ENCODE data around the gene ARMCX2. TPM values are rescaled to one million over a fixed set of nuclear protein-coding genes. Genes with fewer than 3 reads are reported as not detected.

ARMCX2 gene
- total and polyA plus RNA-seq, 8 donors, result 47.0 to 133 (median 103) TPM

DNA sequence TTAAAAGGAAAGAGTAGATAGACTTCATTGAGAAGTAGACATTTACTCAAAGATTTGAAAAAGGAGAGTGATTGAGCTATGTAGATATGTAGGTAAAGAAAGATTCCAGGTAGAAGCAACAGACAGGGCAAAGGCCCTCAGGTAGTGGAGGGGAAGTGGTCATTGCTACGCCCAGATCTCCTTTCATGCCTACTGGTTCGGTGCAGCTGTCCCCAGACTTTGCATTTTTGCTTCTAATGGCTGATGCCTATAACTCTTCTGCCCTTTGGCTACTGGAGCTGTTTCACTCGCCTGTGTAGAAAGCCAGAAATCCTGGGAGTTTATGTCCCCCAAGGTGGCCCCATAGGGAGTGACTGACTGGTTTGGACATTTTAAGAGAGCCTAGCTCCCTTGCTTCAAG is 16.9 kb upstream of the ARMCX2 start:
- ATAC-seq (no peak), DNase-seq (no peak)
- TF ChIP-seq CTCF (IDR thresholded peaks at IDR 0.05), result no peak
- Histone ChIP-seq H3K36me3 (no peaks in the 10 kb centered on the region), H3K27ac (no peak overlapping the region), H3K27me3 (peaks cover 0 to 3% of the 10 kb centered on the region in 2 donors), H3K9me3 (no peaks in the 10 kb centered on the region), H3K4me3 (no peak overlapping the region), H3K4me1 (no peaks in the 10 kb centered on the region)
- intact Hi-C loops (cut with DNase I), result no loop called here

DNA sequence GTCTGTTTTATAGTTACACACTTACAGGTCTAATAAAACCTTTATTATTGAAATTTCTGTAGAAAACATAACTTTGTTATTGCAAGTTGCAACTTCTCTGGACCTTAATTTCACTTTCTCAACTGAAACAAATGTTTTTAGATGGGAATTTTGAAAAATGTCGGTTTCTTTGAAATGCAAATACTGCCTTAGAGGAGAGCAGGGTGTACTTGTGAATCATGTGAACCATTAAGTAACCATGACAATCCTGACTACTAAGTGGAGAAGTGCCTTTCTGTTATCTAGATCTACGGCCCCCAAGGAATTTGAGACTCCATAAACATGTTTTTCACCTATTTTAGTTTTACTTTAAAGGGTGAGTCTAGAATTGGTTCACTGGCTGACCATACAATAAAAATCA is 8.5 kb upstream of the ARMCX2 start:
- DNase-seq, result peak in 1 of 4 donors; percentile 3
- Histone ChIP-seq H3K4me3 (no peak overlapping the region), H3K36me3 (no peaks in the 10 kb centered on the region), H3K27ac (no peak overlapping the region), H3K4me1 (no peaks in the 10 kb centered on the region), H3K9me3 (no peaks in the 10 kb centered on the region), H3K27me3 (peaks cover 0 to 5% of the 10 kb centered on the region in 2 donors)
- intact Hi-C loops (cut with DNase I), result no loop called here
- TF ChIP-seq CTCF (IDR thresholded peaks at IDR 0.05), result no peak
- ATAC-seq, result no peak

- intact Hi-C loops (cut with DNase I), result no loop called here
- ATAC-seq (peak; percentile 92), DNase-seq (peak; percentile 48 to 88 (median 74))
- peaks cover 0 to 4% of the 10 kb centered on the region in 2 donors for H3K4me1 ChIP-seq
- no peaks in the 10 kb centered on the region for H3K27me3 ChIP-seq
- H3K36me3 ChIP-seq, result no peaks in the 10 kb centered on the region
- TF ChIP-seq CTCF (IDR thresholded peaks at IDR 0.05), result no peak
- H3K4me3 ChIP-seq, result peak overlapping the region; percentile 46 to 54
- H3K9me3 ChIP-seq, result no peaks in the 10 kb centered on the region
- H3K27ac ChIP-seq, result peak overlapping the region; percentile 28 to 37
Observed at GRCh38 chrX:101658661-101659491, 774 bp downstream of the ARMCX2 start.

- ATAC-seq (no peak), DNase-seq (no peak)
- Histone ChIP-seq H3K4me1 (peaks cover 0 to 4% of the 10 kb centered on the region in 2 donors), H3K36me3 (no peaks in the 10 kb centered on the region), H3K27ac (no peak overlapping the region), H3K9me3 (no peaks in the 10 kb centered on the region), H3K4me3 (no peak overlapping the region), H3K27me3 (no peaks in the 10 kb centered on the region)
- intact Hi-C loops (cut with DNase I), result no loop called here
- TF ChIP-seq CTCF (IDR thresholded peaks at IDR 0.05), result no peak
Observed at GRCh38 chrX:101657495-101657894, 2.2 kb downstream of the ARMCX2 start.

- TF ChIP-seq CTCF (IDR thresholded peaks at IDR 0.05), result no peak
- H3K4me1 ChIP-seq, result peaks cover 0 to 4% of the 10 kb centered on the region in 2 donors
- H3K27ac ChIP-seq, result no peak overlapping the region
- H3K9me3 ChIP-seq, result no peaks in the 10 kb centered on the region
- intact Hi-C loops (cut with DNase I), result no loop called here
- no peaks in the 10 kb centered on the region for H3K27me3 ChIP-seq
- peak in 1 of 4 donors; percentile 33 for DNase-seq
- no peak for ATAC-seq
- H3K4me3 ChIP-seq, result no peak overlapping the region
- H3K36me3 ChIP-seq, result no peaks in the 10 kb centered on the region
Observed at GRCh38 chrX:101656817-101657216, 2.8 kb downstream of the ARMCX2 start.
